ENCODE data around the gene RBBP8NL.

DNA sequence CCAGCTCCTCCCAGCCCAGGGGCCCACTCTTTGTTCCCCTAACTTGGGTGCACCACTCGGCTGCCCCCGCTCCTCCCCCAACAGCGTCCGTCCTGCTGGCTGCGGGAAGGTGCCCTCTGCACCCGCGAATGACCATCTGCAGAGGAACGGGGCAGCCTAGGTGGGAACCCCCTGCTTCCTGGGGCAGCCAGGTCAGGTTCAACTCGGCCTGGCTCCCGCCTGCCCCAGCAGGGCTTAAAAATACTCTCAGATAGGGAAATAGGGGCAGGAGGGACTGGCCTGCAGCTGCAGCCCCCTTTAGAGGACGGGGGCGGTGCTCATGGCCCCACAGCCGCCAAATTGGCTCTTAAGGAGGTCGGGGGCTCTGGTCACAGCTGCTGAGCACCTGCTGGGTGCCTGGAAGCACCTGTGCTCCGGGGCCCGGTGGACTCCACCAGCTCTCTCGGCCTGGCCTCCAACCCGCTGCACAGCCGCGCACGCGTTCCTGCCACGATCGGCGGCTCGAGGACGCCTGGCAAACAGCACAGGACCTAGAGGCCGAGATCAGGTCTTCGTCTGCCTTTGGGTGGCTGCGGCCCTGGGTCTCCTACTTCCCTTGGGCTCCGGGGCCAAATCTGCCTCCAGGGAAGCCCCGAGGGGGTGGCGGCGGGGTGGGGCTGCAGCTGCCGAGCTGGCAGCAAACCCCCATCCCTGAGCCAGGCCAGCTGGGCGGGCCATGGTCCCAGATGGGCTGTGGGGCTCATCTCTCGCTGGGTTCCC, 59.5 kb downstream of the RBBP8NL start:
- TF ChIP-seq, protein P1, sequence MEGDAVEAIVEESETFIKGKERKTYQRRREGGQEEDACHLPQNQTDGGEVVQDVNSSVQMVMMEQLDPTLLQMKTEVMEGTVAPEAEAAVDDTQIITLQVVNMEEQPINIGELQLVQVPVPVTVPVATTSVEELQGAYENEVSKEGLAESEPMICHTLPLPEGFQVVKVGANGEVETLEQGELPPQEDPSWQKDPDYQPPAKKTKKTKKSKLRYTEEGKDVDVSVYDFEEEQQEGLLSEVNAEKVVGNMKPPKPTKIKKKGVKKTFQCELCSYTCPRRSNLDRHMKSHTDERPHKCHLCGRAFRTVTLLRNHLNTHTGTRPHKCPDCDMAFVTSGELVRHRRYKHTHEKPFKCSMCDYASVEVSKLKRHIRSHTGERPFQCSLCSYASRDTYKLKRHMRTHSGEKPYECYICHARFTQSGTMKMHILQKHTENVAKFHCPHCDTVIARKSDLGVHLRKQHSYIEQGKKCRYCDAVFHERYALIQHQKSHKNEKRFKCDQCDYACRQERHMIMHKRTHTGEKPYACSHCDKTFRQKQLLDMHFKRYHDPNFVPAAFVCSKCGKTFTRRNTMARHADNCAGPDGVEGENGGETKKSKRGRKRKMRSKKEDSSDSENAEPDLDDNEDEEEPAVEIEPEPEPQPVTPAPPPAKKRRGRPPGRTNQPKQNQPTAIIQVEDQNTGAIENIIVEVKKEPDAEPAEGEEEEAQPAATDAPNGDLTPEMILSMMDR (conservative IDR thresholded peaks at IDR 0.05 in 1 of 2, IDR thresholded peaks at IDR 0.05 in 1 of 2; ENCODE audit: extremely low read depth in 1 of 2, insufficient read depth in 1 of 2, low read depth in 1 of 2, low read length in 2 of 2), result no peak
- no peak for TF ChIP-seq EZH2 (IDR thresholded peaks at IDR 0.05; ENCODE audit: borderline replicate concordance, low read length)

Measured in mammary epithelial cell (primary cell).